ENCODE measurements around the gene BBC3. TPM values are rescaled to one million over a fixed set of nuclear protein-coding genes. Genes with fewer than 3 reads are reported as not detected.

The BBC3 gene
- total RNA-seq, 1 experiment from 2014 or later, result 38.6 TPM

Other genes with a start within 250 kb of the BBC3 start
- gene NPAS1, start 211.4 kb downstream of the BBC3 start, total RNA-seq (2014; rRNA removed; shearing (Covaris generic)), result 5.2 and 7.7 TPM in 2 replicates
- gene TMEM160, start 182.6 kb downstream of the BBC3 start, total RNA-seq (2014; rRNA removed; shearing (Covaris generic)), result 170 and 258 TPM in 2 replicates
- 12.4 and 16.8 TPM in 2 replicates for gene ZC3H4, start 117.4 kb downstream of the BBC3 start, total RNA-seq (2014; rRNA removed; shearing (Covaris generic))
- gene SAE1, start 100.4 kb downstream of the BBC3 start, total RNA-seq (2014; rRNA removed; shearing (Covaris generic)), result 603 and 649 TPM in 2 replicates
- 16.5 and 22.2 TPM in 2 replicates for gene CCDC9, start 25.3 kb upstream of the BBC3 start, total RNA-seq (2014; rRNA removed; shearing (Covaris generic))
- gene INAFM1, start 43.7 kb upstream of the BBC3 start, total RNA-seq (2014; rRNA removed; shearing (Covaris generic)), result 7.0 and 11.0 TPM in 2 replicates
- gene C5AR1, start 78.7 kb upstream of the BBC3 start, total RNA-seq (2014; rRNA removed; shearing (Covaris generic)), result 0.68 and 0.92 TPM in 2 replicates
- not detected in 2 replicates for gene C5AR2, start 101.0 kb upstream of the BBC3 start, total RNA-seq (2014; rRNA removed; shearing (Covaris generic))
- 13.9 and 16.7 TPM in 2 replicates for gene DHX34, start 118.1 kb upstream of the BBC3 start, total RNA-seq (2014; rRNA removed; shearing (Covaris generic))
- 114 and 148 TPM in 2 replicates for gene MEIS3, start 188.3 kb upstream of the BBC3 start, total RNA-seq (2014; rRNA removed; shearing (Covaris generic))
- 3.5 and 3.8 TPM in 2 replicates for gene SLC8A2, start 240.7 kb upstream of the BBC3 start, total RNA-seq (2014; rRNA removed; shearing (Covaris generic))

Measured in G401 (cell line).